RWPE2 (cell line): ENCODE measurements around the gene DFFB.
"Not testable (repeated sequence)": the region's sequence is repeated elsewhere in the genome, so short reads cannot be mapped to it uniquely, and the experiment has no call there.

Experiments used
- ATAC-seq: fragments of 200-7000 bp; cut with Tn5 transposase; 3 replicates; pipeline ENCODE4 v1.9.1; 2021; ENCODE audit warnings: low read depth
- DNase-seq: peaks from one replicate; pipeline ENCODE4 v3.0.0-alpha.2; 2020; ENCODE audit warnings: low spot score
- H3K27ac ChIP-seq: fragments of 450-650 bp; 2 replicates; pipeline ENCODE4 v1.5.1; 2017; ENCODE audit warnings: mild to moderate bottlenecking; ENCODE audit not compliant: poor library complexity, severe bottlenecking
- H3K27me3 ChIP-seq: fragments of 250-450 bp; sonication (Bioruptor Pico); 2 replicates; pipeline ENCODE4 v1.5.1; 2021; ENCODE audit warnings: mild to moderate bottlenecking, moderate library complexity; ENCODE audit not compliant: insufficient read depth, poor library complexity, severe bottlenecking
- H3K36me3 ChIP-seq: fragments of 250-450 bp; sonication (Bioruptor Pico); 2 replicates; pipeline ENCODE4 v1.5.1; 2020; ENCODE audit warnings: low read depth, mild to moderate bottlenecking, moderate library complexity
- H3K4me1 ChIP-seq: fragments of 250-450 bp; sonication (Bioruptor Pico); 2 replicates; pipeline ENCODE4 v1.5.1; 2021; ENCODE audit warnings: mild to moderate bottlenecking, moderate library complexity; ENCODE audit not compliant: insufficient read depth, poor library complexity, severe bottlenecking
- H3K4me3 ChIP-seq: fragments of 250-450 bp; sonication (Bioruptor Pico); 2 replicates; pipeline ENCODE4 v1.5.1; 2021; ENCODE audit warnings: mild to moderate bottlenecking, moderate library complexity; ENCODE audit not compliant: severe bottlenecking
- H3K9me3 ChIP-seq: fragments of 250-450 bp; sonication (Bioruptor Pico); 2 replicates; pipeline ENCODE4 v1.5.1; 2021; ENCODE audit warnings: mild to moderate bottlenecking, moderate library complexity; ENCODE audit not compliant: severe bottlenecking
- CTCF ChIP-seq: fragments of 450-650 bp; IDR thresholded peaks from one replicate; pipeline ENCODE4 v1.5.1; 2017; ENCODE audit warnings: mild to moderate bottlenecking, moderate library complexity; ENCODE audit not compliant: poor library complexity, severe bottlenecking

DFFB gene

GRCh38 chr1:3856923-3857790 is at the start of gene DFFB, which contains the start of gene CEP104:
DFFB (plus strand) TSS chr1:3857476; CDS start chr1:3857604, 128 bp downstream.
CEP104 (minus strand) TSS chr1:3857211; CDS start chr1:3852407, 4,804 bp downstream.
- ATAC-seq (peak; percentile 92), DNase-seq (peak; percentile 98)
- Histone ChIP-seq H3K4me3 (peak within 1 kb of the TSS; percentile 85), H3K27me3 (no peaks in the 10 kb centered on the region), H3K9me3 (no peaks in the 10 kb centered on the region), H3K4me1 (no peaks in the 10 kb centered on the region), H3K27ac (peak within 1 kb of the TSS; percentile 3), H3K36me3 (no peaks in the 10 kb centered on the region; the same call in 1 of the 2 replicates)
- peak; percentile 72 for TF ChIP-seq CTCF

DNA sequence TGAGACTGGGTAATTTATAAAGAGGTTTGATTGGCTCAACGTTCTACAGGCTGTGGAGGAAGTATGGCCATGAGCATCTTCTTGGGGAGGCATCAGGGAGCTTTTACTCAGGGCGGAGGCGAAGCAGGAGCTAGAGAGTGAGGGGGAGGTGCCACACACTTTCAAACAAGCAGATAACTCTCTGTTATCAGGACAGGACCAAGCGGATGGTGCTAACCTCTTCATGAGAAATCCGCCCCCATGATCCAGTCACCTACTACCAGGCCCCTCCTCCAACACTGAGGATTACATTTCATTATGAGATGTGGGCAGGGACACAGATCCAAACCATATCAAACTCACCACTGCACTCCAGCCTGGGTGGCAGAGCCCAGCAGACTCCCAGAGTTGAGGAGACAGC is 49.5 kb upstream of the DFFB start:
- Histone ChIP-seq H3K4me3 (no peak overlapping the region), H3K27ac (no peak overlapping the region), H3K36me3 (no peaks in the 10 kb centered on the region), H3K4me1 (no peaks in the 10 kb centered on the region), H3K9me3 (peaks cover 8% of the 10 kb centered on the region), H3K27me3 (no peaks in the 10 kb centered on the region)
- TF ChIP-seq CTCF = no peak
- no peak for DNase-seq
- no peak for ATAC-seq

- no peak overlapping the region for H3K27ac ChIP-seq
- peaks cover 8% of the 10 kb centered on the region for H3K9me3 ChIP-seq
- DNase-seq (no peak), ATAC-seq (peak; percentile 27; the same call in 1 of the 3 replicates)
- no peaks in the 10 kb centered on the region for H3K4me1 ChIP-seq
- H3K36me3 ChIP-seq = no peaks in the 10 kb centered on the region
- no peak for TF ChIP-seq CTCF
- H3K27me3 ChIP-seq = no peaks in the 10 kb centered on the region
- no peak overlapping the region for H3K4me3 ChIP-seq
These were observed 47.6 kb upstream of the DFFB start for GRCh38 chr1:3809680-3810079.

DNA sequence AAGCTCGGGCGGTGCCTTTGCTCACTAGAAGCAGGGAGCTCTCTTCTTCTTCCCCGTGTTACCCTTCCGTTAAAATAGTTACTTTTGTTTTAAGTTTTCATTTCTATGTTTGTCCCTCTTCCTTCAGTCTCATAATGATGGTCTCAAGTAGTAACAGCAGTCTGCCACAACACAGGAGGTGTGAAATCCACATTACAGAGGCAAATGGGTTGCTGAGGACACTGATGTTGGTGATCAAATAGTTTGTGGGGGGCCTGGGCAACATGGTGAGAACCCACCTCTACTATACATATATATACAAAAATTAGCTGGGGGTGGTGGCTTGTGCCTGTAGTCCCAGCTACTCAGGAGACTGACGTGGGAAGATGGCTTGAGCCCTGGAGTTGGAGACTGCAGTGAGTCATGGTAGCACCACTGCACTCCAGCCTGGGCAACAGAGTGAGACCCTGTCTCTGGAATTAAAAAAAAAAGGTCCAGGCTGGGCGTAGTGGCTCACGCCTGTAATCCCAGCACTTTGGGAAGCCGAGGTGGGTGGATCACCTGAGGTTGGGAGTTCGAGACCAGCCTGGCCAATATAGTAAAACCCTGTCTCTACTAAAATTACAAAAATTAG is 47.0 kb upstream of the DFFB start:
- not testable (repeated sequence) for DNase-seq, H3K27me3 ChIP-seq, H3K4me1 ChIP-seq, H3K36me3 ChIP-seq, H3K9me3 ChIP-seq, H3K27ac ChIP-seq, H3K4me3 ChIP-seq
- ATAC-seq = peak; percentile 45; the same call in 1 of the 3 replicates

DNA sequence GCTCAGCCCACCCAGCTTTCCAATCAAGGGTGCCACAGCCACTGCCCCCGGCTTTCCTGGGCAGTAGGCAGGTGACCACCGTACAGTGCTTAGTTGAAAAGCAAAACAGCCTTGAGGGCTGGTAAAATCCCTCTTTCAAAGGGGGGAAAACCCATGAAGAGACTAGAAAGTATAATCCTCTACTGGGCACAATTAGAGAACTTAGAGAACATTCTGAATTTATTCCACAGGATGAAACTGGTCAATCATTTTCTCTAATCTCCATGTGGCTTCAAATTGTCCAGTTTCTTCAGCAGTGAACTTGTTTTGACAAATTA is 45.7 kb upstream of the DFFB start:
- H3K9me3 ChIP-seq = peaks cover 8% of the 10 kb centered on the region
- H3K36me3 ChIP-seq = no peaks in the 10 kb centered on the region
- H3K4me3 ChIP-seq = no peak overlapping the region
- H3K27ac ChIP-seq = no peak overlapping the region
- TF ChIP-seq CTCF = no peak
- no peaks in the 10 kb centered on the region for H3K27me3 ChIP-seq
- no peak for DNase-seq
- no peak for ATAC-seq
- no peaks in the 10 kb centered on the region for H3K4me1 ChIP-seq
